Mononuclear cell (primary cell): ENCODE measurements around the gene GAS2L1. TPM values are rescaled to one million over a fixed set of nuclear protein-coding genes. Genes with fewer than 3 reads are reported as not detected.

Experiments used
- H3K27me3 ChIP-seq: 2 replicates; pipeline ENCODE4 v1.6.0; 2011; ENCODE audit warnings: low read length, control low read depth; ENCODE audit not compliant: insufficient read depth
- H3K4me1 ChIP-seq: 2 replicates; pipeline ENCODE4 v1.5.1; 2011; ENCODE audit warnings: mild to moderate bottlenecking, low read length, control low read depth; ENCODE audit not compliant: insufficient read depth
- H3K4me3 ChIP-seq: 2 replicates; pipeline ENCODE4 v1.5.1; 2011; ENCODE audit warnings: mild to moderate bottlenecking, low read length, moderate library complexity
- H3K9me3 ChIP-seq: 2 replicates; pipeline ENCODE4 v1.5.1; 2011; ENCODE audit warnings: low read depth, mild to moderate bottlenecking, control low read depth, low read length
- total RNA-seq: library from RNA; depleted of rRNA; stranded (reverse); fragments of >200 nt; gene quantifications from one replicate; pipeline ENCODE4 v1.2.3, GENCODE V29; 2012

The GAS2L1 gene
- total RNA-seq, 1 donor: 7.9 TPM

- H3K4me3 ChIP-seq: no peak overlapping the region
- H3K27me3 ChIP-seq: peaks cover 8% of the 10 kb centered on the region
- no peaks in the 10 kb centered on the region for H3K9me3 ChIP-seq
- peaks cover 11% of the 10 kb centered on the region for H3K4me1 ChIP-seq
Observed at GRCh38 chr22:29300807-29301601, 5.4 kb upstream of the GAS2L1 start.

GRCh38 chr22:29301716-29302401 lies 4.6 kb upstream of the GAS2L1 start:
- Histone ChIP-seq H3K4me1 (peaks cover 18% of the 10 kb centered on the region), H3K9me3 (no peaks in the 10 kb centered on the region), H3K4me3 (no peak overlapping the region)

GRCh38 chr22:29302402-29302680 lies 4.1 kb upstream of the GAS2L1 start:
- Histone ChIP-seq H3K27me3 (peaks cover 10% of the 10 kb centered on the region), H3K4me3 (no peak overlapping the region), H3K9me3 (no peaks in the 10 kb centered on the region), H3K4me1 (peaks cover 20% of the 10 kb centered on the region)

More at GRCh38 chr22:29301716-29302401, 4.6 kb upstream of the GAS2L1 start:
- H3K27me3 ChIP-seq: peaks cover 9% of the 10 kb centered on the region

- Histone ChIP-seq H3K27me3 (peaks cover 12% of the 10 kb centered on the region), H3K9me3 (no peaks in the 10 kb centered on the region), H3K4me1 (peaks cover 25% of the 10 kb centered on the region), H3K4me3 (no peak overlapping the region)
Observed at GRCh38 chr22:29302681-29303465, 3.6 kb upstream of the GAS2L1 start.

- no peak overlapping the region for H3K4me3 ChIP-seq
Observed at GRCh38 chr22:29305836-29306174, 645 bp upstream of the GAS2L1 start.

GRCh38 chr22:29306835-29307595 lies 565 bp downstream of the GAS2L1 start:
- Histone ChIP-seq H3K4me1 (peaks cover 37% of the 10 kb centered on the region), H3K27me3 (peaks cover 12% of the 10 kb centered on the region), H3K9me3 (no peaks in the 10 kb centered on the region), H3K4me3 (peak overlapping the region; percentile 45)

More at GRCh38 chr22:29305836-29306174, 645 bp upstream of the GAS2L1 start:
- Histone ChIP-seq H3K9me3 (no peaks in the 10 kb centered on the region), H3K4me1 (peaks cover 34% of the 10 kb centered on the region), H3K27me3 (peaks cover 12% of the 10 kb centered on the region)

- Histone ChIP-seq H3K4me3 (no peak overlapping the region), H3K4me1 (peaks cover 37% of the 10 kb centered on the region), H3K9me3 (no peaks in the 10 kb centered on the region), H3K27me3 (peaks cover 12% of the 10 kb centered on the region)
Observed at GRCh38 chr22:29307596-29308147, 1.2 kb downstream of the GAS2L1 start.

- no peak overlapping the region for H3K4me3 ChIP-seq
- peaks cover 18% of the 10 kb centered on the region for H3K27me3 ChIP-seq
- no peaks in the 10 kb centered on the region for H3K9me3 ChIP-seq
- H3K4me1 ChIP-seq: peaks cover 32% of the 10 kb centered on the region
Observed at GRCh38 chr22:29308148-29308790, 1.8 kb downstream of the GAS2L1 start.

GRCh38 chr22:29308791-29309262 lies 2.4 kb downstream of the GAS2L1 start:
- no peaks in the 10 kb centered on the region for H3K9me3 ChIP-seq
- H3K4me3 ChIP-seq: no peak overlapping the region
- peaks cover 24% of the 10 kb centered on the region for H3K27me3 ChIP-seq
- H3K4me1 ChIP-seq: peaks cover 31% of the 10 kb centered on the region

GRCh38 chr22:29309332-29310064 lies 3.0 kb downstream of the GAS2L1 start:
- Histone ChIP-seq H3K4me3 (no peak overlapping the region), H3K9me3 (no peaks in the 10 kb centered on the region), H3K4me1 (peaks cover 37% of the 10 kb centered on the region), H3K27me3 (peaks cover 31% of the 10 kb centered on the region)

- Histone ChIP-seq H3K4me1 (peaks cover 42% of the 10 kb centered on the region), H3K27me3 (peaks cover 34% of the 10 kb centered on the region), H3K4me3 (no peak overlapping the region), H3K9me3 (no peaks in the 10 kb centered on the region)
Observed at GRCh38 chr22:29310065-29310862, 3.8 kb downstream of the GAS2L1 start.

GRCh38 chr22:29310863-29311339 lies 4.5 kb downstream of the GAS2L1 start:
- Histone ChIP-seq H3K4me1 (peaks cover 42% of the 10 kb centered on the region), H3K27me3 (peaks cover 29% of the 10 kb centered on the region), H3K4me3 (no peak overlapping the region), H3K9me3 (no peaks in the 10 kb centered on the region)
